ENCODE data around the gene BAX.

- TF ChIP-seq, protein P1, sequence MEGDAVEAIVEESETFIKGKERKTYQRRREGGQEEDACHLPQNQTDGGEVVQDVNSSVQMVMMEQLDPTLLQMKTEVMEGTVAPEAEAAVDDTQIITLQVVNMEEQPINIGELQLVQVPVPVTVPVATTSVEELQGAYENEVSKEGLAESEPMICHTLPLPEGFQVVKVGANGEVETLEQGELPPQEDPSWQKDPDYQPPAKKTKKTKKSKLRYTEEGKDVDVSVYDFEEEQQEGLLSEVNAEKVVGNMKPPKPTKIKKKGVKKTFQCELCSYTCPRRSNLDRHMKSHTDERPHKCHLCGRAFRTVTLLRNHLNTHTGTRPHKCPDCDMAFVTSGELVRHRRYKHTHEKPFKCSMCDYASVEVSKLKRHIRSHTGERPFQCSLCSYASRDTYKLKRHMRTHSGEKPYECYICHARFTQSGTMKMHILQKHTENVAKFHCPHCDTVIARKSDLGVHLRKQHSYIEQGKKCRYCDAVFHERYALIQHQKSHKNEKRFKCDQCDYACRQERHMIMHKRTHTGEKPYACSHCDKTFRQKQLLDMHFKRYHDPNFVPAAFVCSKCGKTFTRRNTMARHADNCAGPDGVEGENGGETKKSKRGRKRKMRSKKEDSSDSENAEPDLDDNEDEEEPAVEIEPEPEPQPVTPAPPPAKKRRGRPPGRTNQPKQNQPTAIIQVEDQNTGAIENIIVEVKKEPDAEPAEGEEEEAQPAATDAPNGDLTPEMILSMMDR (IDR thresholded peaks at IDR 0.05; ENCODE audit: low read length): no peak
- no peak for TF ChIP-seq EZH2 (optimal IDR thresholded peaks at IDR 0.05; ENCODE audit: low read depth, low read length)
- TF ChIP-seq EZH2phosphoT487 (IDR thresholded peaks at IDR 0.05; ENCODE audit: low read length): no peak
Observed at GRCh38 chr19:48970139-48970766, 15.6 kb downstream of the BAX start.
